ENCODE measurements around the gene CELSR2.

The CELSR2 gene

DNA sequence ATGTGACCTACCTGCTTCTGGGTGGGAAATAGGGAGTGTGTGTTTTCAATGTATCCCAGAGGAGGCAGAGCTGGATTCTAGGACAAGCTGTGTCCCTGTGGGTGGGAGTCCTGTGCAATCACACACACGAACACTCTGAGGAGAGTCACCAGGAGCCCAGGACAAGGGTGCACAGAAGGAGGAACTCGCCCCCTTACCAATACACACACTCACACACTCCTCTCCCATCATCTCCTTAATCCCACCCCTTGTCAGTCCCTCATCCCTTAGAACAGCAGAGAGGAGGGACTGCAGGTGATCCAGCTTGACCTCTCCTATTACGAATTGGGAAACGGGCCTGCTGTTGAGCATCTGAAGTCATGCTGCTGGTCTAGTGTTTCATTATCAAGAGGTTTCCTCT lies 65.9 kb downstream of the CELSR2 start:
- H3K4me3 ChIP-seq (ENCODE audit: low read length), result no peak overlapping the region
- no peak for TF ChIP-seq ZNF274 (IDR thresholded peaks at IDR 0.05; ENCODE audit: low read depth, low read length)

DNA sequence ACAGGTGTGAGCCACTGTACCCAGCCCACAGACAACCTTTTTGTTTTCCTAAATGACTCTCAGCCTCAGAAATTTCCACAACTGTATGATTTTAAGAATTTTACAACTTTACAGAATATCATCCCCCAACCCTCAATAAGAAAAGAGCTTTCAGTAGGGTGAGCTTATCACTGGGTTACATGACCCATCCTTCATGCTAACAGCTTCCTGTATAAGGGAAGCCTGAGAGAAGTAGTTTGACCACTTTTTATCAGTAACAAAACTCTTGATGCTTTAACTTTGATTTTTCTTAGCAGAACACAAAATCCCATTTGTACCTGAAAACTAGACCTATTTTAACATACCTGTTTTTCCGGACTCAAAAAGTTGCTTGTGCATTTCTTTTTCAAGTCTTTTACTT lies 67.2 kb downstream of the CELSR2 start:
- TF ChIP-seq ZNF274 (IDR thresholded peaks at IDR 0.05; ENCODE audit: low read depth, low read length), result 0 out of 2 replicates have a peak, but pooled peaks have one; percentile 5
- H3K4me3 ChIP-seq (ENCODE audit: low read length), result no peak overlapping the region

- H3K4me3 ChIP-seq (ENCODE audit: low read length), result no peak overlapping the region
These were observed 69.8 kb downstream of the CELSR2 start for GRCh38 chr1:109319114-109319513.

GRCh38 chr1:109322974-109323373 lies 73.6 kb downstream of the CELSR2 start:
- no peak overlapping the region for H3K4me3 ChIP-seq (ENCODE audit: low read length)
- TF ChIP-seq ZNF274 (IDR thresholded peaks at IDR 0.05; ENCODE audit: low read depth, low read length), result no peak

More at GRCh38 chr1:109319114-109319513, 69.8 kb downstream of the CELSR2 start:
- no peak for TF ChIP-seq ZNF274 (IDR thresholded peaks at IDR 0.05; ENCODE audit: low read depth, low read length)

Data from GM08714 (cell line).